Measurements from ENCODE around the gene LCN10.

The LCN10 gene

GRCh38 chr9:136697821-136698526, 44.8 kb downstream of the LCN10 start:
- DNase-seq: no peak

- no peak for DNase-seq
Observed at GRCh38 chr9:136697146-136697820, 45.5 kb downstream of the LCN10 start.

- DNase-seq: no peak
Observed at GRCh38 chr9:136696502-136696901, 46.2 kb downstream of the LCN10 start.

- no peak for DNase-seq
Observed at GRCh38 chr9:136695955-136696354, 46.8 kb downstream of the LCN10 start.

DNA sequence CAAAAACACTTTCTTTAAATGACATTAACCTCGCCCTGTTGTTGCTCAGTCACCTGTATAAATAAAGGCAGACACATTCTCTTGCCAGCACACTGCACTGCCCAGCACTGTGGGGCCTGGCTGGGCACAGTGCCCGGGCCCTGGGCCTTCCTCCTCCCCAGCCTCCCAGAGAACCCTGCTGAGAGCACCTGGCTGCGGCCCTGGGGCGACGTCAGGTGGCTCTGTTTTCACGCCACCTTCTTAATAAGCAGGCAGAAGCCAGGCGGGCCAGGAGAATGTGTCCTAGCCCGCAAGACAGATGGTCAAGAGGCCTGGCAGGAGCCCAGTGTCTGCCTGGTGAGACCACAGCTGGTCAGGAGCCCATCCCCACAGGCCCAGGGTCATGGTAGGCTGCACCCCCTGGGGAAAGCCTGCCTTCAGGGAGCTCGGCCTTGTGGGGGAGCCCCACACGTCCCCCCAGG, 47.3 kb downstream of the LCN10 start:
- DNase-seq: no peak

DNA sequence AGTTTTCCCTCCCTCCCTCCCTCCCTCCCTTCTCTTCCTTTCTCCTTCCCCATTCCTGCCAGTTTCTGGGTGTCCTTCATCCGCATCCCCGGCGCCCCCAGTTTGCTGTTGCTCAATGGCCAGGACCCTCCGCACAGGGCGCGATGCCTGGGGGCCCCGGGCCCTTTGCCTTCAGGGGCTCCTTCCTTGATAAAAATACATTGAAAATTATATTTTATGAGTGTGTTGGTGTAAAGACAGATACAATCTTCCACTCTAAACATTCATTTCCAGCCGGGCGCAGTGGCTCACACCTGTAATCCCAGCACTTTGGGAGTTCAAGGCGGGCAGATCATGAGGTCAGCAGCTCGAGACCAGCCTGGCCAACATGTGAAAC, 47.9 kb downstream of the LCN10 start:
- no peak for DNase-seq

DNA sequence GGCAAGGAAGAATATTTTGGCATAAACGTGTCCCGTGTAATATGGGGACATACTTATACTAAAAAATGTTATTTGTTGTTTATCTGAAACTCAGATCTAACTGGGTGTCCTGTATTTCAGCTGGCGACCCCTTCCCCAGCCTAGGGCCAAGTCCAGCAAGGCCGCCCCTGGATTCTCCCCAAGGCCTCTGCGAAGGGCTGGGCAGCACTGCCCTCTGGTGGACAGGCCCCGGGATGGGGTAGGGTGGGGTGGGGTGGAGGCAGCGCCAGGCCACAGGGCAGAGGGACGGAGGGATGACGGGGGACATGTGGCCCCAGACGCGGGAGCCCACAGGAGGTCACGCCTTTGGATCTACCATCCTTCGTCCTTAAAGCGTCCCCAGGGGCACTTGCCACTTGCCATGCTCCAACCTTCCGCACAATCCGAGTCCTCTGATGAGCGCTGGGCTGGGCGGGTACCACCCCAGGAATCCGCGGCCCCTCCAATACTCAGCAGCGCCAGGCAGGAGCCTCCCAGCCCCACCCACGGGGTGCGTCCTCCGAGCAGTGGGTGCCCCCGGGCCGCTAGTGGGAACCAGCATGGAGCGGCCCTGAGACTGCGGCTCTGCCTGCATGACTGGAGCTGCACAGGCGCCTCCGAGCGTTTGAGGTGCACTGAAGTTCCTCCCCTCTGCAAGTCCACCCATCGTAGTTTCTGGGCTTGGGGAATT, 48.4 kb downstream of the LCN10 start:
- peak; percentile 23 for DNase-seq

DNA sequence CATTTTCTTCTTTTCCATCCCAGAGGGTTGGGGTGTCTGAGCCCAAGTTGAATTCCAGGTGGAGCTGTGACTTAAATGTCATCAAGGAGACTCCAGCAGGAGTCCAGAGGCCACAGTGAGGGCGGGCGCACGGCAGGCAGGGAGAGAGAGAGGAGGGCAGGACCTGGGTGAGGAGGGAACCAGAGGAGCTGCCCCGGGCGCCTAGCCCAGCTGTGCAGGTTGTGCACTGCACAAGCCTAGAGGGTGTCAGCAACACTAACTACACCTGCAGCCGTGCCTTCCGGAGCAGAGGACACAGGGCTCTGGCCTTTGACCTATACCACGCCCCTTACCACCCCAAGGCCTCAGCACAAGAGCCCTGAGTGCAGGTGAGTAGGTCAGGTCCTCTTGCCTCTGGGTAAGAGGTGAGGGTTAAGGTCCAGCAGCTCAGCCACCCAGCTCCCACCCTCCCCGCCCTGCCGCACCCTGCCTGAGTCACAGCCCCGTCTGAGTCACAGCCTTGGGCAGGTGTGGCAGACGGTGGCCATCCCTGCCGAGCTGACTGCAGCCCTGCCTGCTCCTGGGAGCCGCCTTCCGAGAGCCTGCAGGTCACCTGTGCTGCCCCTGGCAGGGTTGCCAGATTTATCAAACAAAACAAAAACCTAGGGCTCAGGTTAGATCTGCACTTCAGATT, 49.1 kb downstream of the LCN10 start:
- no peak for DNase-seq

DNA sequence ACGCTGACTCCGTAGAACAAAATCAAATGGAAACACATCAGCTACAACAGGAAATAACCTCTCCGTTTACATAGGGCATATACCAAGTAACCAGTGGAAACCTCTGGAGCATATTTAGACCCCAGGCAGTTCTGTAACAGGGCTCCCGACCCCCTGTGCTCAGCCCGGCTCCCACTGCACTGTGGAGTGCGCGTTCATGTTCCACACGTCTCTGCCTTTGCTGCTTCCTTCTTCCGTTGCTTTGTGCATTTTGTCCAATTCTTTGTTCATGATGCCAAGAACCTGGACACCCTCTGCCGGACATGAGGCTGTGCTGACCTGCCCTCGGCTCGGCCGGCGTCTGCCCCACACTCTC, 49.6 kb downstream of the LCN10 start:
- no peak for DNase-seq

DNA sequence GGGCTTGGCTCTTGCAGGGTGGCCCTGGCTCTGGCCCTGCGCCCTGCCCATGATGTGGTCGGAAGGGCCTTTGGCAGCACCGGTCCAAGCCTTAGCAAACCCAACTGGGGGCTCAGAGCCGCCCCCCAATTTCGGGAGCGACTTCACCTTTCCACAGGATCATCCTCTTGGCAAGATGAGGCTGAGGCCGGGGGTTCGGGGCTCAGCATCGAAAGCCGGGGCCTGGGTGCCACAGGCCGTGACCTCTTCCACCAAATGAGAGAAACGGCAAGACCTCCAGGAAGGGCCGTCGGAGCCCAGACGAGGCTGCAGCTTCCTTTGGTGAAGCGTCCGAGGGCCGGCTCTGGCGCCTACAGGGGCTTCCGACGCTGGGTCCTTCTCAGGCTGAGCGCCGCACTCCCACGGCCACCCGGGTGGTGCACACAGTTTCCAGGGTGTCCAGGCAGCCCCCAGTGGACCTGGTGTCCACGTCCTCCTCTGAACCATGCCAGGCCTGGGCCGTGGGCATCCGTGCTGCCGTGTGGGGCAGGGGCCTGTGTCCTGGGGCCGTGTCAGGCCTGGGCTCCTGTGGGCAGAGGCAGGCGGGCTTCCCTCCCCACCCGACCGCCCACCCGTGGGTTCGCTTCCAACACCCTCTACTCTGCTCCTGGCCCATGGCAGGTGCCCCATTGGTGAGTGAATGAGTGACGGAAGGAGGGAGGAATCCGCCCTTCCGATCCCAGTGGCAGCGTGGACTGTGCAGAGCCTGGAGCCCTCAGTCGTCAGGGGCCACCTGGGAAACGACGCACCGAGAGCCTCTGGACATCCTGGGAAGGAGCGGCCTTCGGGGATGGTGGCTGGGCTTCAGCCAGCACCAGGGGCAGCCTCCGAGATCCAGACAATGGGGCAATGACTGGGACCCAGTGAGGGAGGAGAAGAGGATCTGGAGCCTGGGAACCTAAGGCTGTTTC, 50.3 kb downstream of the LCN10 start:
- no peak for DNase-seq

- DNase-seq: no peak
Observed at GRCh38 chr9:136691316-136692184, 51.2 kb downstream of the LCN10 start.

DNA sequence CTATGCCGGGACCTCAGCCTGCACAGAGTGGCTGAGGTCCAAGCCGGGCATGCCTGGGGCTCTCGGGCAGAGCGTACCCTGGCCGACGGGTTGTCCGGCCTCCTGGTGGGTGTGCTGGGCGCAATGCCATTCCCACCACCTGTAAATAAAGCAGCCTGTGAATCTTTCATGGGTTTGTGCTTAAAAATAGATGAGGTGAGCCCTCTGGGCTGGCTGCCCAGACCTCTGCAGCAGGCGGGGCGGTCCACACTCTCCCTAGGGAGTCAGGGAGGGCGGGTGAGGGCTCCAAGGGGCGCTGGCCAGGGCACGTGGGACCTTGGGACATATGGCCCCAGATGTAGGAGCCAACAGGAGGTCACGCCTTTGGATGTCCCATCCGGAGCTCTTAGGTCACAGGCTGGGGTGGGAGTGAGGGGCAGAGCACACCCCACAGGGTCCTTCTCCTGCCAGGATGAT, 51.9 kb downstream of the LCN10 start:
- no peak for DNase-seq

DNA sequence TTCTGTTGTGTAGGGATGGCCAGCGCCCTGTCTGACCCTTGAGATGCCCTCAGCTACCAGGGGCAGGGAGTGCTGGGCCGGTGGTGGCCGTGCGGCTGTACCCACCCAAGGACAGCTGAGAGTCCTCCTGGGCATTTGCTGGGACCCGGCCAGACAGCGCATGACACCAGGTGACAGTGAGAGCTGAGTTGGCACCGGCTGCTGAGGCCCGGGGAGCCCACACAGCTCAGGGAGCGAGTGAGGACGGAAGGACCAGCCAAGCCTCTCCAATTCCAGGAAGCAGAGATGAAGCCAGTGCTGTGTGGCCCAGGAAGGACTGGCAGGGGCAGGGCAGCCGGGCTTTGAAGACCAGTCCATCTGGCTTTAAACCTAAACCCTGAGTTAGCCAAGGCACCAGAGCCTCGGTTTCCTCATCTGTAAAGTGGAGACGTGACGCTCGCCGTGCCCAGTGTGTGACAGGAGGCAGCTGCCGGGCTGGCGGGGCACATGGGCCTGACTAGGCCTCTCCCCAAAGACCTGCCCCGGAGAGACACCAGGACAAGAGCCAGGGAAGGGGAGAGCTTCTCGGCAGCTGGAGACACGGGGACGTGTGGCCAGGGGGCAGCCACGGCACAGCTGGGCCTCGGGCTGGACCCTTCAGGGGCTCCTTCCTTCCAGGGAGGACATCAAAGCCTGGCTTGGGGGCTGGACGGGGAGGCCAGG, 52.5 kb downstream of the LCN10 start:
- no peak for DNase-seq

GRCh38 chr9:136689108-136689460, 53.7 kb downstream of the LCN10 start:
- DNase-seq: no peak

- no peak for DNase-seq
Observed at GRCh38 chr9:136688274-136689107, 54.2 kb downstream of the LCN10 start.

All from fibroblast of skin of scalp (primary cell).